SK-N-SH treated with all-trans-retinoic acid at 6 μM for 48 hours (cell line): Measurements from ENCODE around the gene CKAP2.
"Not testable (repeated sequence)": the region's sequence is repeated elsewhere in the genome, so short reads cannot be mapped to it uniquely, and the experiment has no call there.

Source experiments
- ATAC-seq: fragments of 200-7000 bp; cut with Tn5 transposase; 3 replicates; pipeline ENCODE4 v1.9.1; 2020; ENCODE audit warnings: mild to moderate bottlenecking, moderate library complexity

Gene CKAP2

GRCh38 chr13:52497979-52498378, 42.7 kb downstream of the CKAP2 start:
- not testable (repeated sequence) for ATAC-seq

DNA sequence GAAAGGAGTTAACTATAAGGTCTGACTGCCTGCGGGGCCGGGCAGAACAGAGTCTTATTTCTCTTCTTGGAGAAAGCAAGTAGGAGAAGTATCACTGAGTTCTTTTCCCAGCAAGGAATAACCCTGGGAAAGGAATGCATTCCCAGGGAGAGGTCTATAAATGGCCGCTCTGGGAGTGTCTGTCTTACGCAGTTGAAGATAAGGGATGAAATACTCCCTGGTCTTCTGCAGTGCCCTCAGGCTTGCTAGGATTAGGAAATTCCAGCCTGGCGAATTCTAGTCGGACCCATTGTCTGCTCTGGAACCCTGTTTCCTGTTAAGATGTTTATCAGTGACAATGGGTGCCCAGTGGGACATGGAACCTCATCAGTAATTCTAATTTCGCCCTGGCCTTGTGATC, 47.0 kb downstream of the CKAP2 start:
- ATAC-seq = not testable (repeated sequence)

DNA sequence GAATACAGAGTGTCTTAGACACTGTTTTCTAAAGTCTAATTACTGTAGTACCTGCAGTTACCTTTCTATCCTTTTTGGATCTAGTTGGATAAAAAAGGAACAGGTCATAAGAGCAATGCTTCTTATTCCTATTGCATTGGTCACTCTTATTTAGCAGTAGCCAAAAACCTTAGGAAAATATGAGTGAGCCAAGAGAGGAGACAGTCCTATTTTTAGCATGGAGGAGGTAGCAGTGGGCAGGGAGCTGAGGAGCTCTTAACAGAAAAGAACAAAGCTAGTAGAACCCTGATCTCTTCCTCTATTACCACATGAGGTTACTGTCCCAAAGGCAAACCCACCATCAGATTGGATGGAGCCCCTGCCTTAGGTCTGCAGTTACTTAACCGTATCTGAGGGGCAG, 50.6 kb downstream of the CKAP2 start:
- ATAC-seq = not testable (repeated sequence)

DNA sequence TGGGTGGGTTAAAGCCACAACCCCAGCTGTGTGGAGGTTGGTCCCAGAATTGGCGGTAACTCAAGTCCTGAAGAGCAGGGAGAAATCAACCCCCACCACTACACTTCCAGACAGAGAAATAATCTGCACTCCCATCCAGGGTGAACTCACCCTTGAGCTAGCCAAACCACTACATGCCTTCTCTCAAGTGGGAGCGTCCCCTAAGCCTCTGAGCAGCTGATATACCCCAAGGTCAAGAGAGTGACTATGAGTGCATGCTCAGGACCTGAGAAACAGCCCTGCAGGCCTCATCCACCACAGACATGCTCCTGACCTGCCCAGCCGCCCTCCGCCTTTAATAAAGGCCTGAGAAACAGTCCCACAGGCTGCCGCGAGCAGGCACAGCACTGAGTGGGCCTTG, 54.3 kb downstream of the CKAP2 start:
- not testable (repeated sequence) for ATAC-seq

DNA sequence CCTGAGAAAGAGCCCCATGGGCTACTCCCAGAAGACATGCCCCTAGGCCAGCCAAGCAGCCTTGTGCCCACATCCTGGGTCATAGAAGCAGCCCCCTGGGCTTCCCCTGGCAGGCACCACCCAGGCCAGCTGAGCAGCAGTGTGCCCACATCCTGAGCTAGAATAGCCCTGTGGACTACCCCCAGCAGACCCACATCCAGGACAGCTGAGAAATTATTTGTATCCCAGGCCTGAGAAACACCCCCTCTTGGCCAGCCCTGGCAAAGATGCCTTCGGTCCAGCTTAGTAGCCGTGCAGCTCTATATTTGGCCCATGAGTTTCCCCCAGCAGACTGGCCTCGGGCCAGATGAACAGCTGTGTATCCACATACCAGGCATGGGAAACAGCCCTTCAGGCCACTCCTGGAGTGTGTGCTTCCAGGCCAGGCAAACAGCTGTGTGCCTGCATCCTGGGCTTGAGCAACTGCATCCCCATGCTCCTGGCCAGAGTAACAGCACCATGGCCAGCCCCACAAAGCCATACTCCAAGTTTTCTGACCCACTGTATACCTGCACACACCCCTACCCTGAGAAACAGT, 55.0 kb downstream of the CKAP2 start:
- not testable (repeated sequence) for ATAC-seq

- ATAC-seq = not testable (repeated sequence)
Measured at GRCh38 chr13:52511598-52511997, 56.3 kb downstream of the CKAP2 start.

GRCh38 chr13:52513957-52514596, 58.8 kb downstream of the CKAP2 start:
- ATAC-seq = 0 out of 3 replicates have a peak, but pooled peaks have one; percentile 38

DNA sequence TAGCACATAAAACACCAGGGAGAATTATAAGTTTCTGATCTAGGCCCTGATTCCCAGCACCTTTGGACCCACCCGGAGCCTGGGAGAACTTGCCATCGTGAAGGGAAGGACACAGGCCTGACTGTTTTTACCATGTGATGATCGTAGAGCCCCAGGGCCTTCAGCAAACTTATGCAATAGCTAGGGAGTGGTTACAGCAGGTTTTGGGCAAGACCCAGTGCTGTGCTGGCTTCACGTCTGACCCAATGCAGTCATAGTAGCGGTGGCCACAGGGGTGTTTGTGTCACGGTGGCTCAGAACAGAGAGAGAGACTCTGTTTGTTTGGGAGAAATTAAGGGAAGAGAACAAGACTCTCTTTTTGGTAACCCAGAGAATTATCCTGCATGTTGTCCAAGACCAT, 68.0 kb downstream of the CKAP2 start:
- not testable (repeated sequence) for ATAC-seq
